GM18867 (cell line): ENCODE results near the gene ANO1.

Experiments
- ATAC-seq: cut with Tn5 transposase; IDR thresholded peaks from one replicate; pipeline ENCODE4 v1.9.1; 2021; ENCODE audit warnings: mild to moderate bottlenecking, moderate library complexity; ENCODE audit not compliant: unreplicated experiment

Gene ANO1

DNA sequence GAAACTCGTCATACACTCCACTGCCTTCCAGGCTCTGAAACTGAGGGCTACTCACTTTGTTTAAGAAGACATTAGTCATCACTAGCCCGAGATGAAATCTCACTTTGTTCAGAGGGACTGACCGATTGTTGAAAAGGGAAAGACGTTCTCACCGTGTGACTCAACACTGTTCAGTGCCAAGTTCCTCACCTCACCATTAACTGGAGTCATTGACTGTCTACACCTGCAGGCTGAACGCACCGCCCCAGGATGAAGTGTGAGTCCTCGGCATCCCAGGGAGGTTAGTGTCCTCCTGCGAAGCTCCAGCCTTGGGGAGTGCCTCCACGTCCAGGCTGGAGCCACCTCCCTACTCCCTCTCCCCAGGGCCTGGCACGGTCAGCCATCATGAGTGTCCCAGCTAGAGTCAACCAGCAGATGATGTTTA lies 155.4 kb downstream of the ANO1 start:
- ATAC-seq, result no peak

DNA sequence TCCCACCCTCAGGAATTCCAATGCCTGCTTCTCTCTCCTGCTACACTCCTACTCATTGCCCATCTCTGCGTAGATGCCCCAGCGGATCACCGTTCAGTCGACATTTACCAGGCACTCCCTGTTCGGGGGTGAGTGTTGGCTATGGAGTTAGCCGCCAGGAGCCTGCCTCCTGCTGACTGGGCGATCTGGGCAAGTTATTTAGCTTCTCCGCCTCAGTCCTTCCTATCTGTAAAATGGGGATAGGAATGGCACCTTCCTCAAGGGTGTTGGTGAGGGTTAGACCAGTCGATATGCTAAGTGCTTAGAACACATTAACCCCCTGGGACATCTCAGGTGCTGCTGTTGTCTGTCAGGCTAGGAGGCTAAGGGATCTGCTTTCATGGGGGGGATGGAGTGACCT lies 155.8 kb downstream of the ANO1 start:
- ATAC-seq, result no peak
